ENCODE data around the gene ABCD1.
"Not testable (repeated sequence)": the region's sequence is repeated elsewhere in the genome, so short reads cannot be mapped to it uniquely, and the experiment has no call there.

Gene ABCD1

GRCh38 chrX:153741446-153741845 is 16.8 kb downstream of the ABCD1 start:
- Mint-ChIP-seq H3K27ac (no peak overlapping the region), H3K4me1 (peaks cover 31% of the 10 kb centered on the region), H3K27me3 (ENCODE audit: low read depth, poor library complexity) (no peaks in the 10 kb centered on the region), H3K36me3 (ENCODE audit: low read depth) (no peaks in the 10 kb centered on the region), H3K4me3 (no peak overlapping the region), H3K9me3 (peaks cover 38% of the 10 kb centered on the region)
- no peak for TF ChIP-seq CTCF (IDR thresholded peaks at IDR 0.05)
- DNase-seq = no peak

GRCh38 chrX:153742111-153742510 is 17.5 kb downstream of the ABCD1 start:
- Mint-ChIP-seq H3K4me1 (peaks cover 31% of the 10 kb centered on the region), H3K9me3 (peaks cover 41% of the 10 kb centered on the region)
- H3K36me3 Mint-ChIP-seq (ENCODE audit: low read depth); DNase-seq; H3K27me3 Mint-ChIP-seq (ENCODE audit: low read depth, poor library complexity); H3K4me3 Mint-ChIP-seq; H3K27ac Mint-ChIP-seq: not testable (repeated sequence)

- peaks cover 31% of the 10 kb centered on the region for H3K4me1 Mint-ChIP-seq
- DNase-seq; H3K36me3 Mint-ChIP-seq (ENCODE audit: low read depth); H3K27me3 Mint-ChIP-seq (ENCODE audit: low read depth, poor library complexity); H3K4me3 Mint-ChIP-seq; H3K27ac Mint-ChIP-seq: not testable (repeated sequence)
- peaks cover 45% of the 10 kb centered on the region for H3K9me3 Mint-ChIP-seq
These were observed 18.3 kb downstream of the ABCD1 start for GRCh38 chrX:153742796-153743467.

GRCh38 chrX:153743468-153744209 is 19.0 kb downstream of the ABCD1 start:
- DNase-seq = peak; percentile 52
- not testable (repeated sequence) for H3K27ac Mint-ChIP-seq; H3K36me3 Mint-ChIP-seq (ENCODE audit: low read depth); H3K27me3 Mint-ChIP-seq (ENCODE audit: low read depth, poor library complexity)
- Mint-ChIP-seq H3K4me1 (peaks cover 26% of the 10 kb centered on the region), H3K4me3 (peak overlapping the region; percentile 67), H3K9me3 (peaks cover 43% of the 10 kb centered on the region)

GRCh38 chrX:153744210-153745066 is 19.8 kb downstream of the ABCD1 start:
- Mint-ChIP-seq H3K27me3 (ENCODE audit: low read depth, poor library complexity) (no peaks in the 10 kb centered on the region), H3K9me3 (peaks cover 43% of the 10 kb centered on the region), H3K4me1 (peaks cover 19% of the 10 kb centered on the region), H3K36me3 (ENCODE audit: low read depth) (peaks cover 2% of the 10 kb centered on the region), H3K27ac (no peak overlapping the region), H3K4me3 (peak overlapping the region; percentile 67)
- TF ChIP-seq CTCF (IDR thresholded peaks at IDR 0.05) = no peak
- peak; percentile 53 for DNase-seq

- not testable (repeated sequence) for H3K27ac Mint-ChIP-seq; H3K27me3 Mint-ChIP-seq (ENCODE audit: low read depth, poor library complexity); H3K36me3 Mint-ChIP-seq (ENCODE audit: low read depth); DNase-seq
- peak overlapping the region; percentile 15 for H3K4me3 Mint-ChIP-seq
- peaks cover 46% of the 10 kb centered on the region for H3K9me3 Mint-ChIP-seq
- H3K4me1 Mint-ChIP-seq = peaks cover 23% of the 10 kb centered on the region
These were observed 20.4 kb downstream of the ABCD1 start for GRCh38 chrX:153745067-153745433.

- no peaks in the 10 kb centered on the region for H3K27me3 Mint-ChIP-seq (ENCODE audit: low read depth, poor library complexity)
- H3K4me1 Mint-ChIP-seq = peaks cover 28% of the 10 kb centered on the region
- H3K9me3 Mint-ChIP-seq = peaks cover 50% of the 10 kb centered on the region
- TF ChIP-seq CTCF (IDR thresholded peaks at IDR 0.05) = no peak
- H3K4me3 Mint-ChIP-seq = no peak overlapping the region
- H3K36me3 Mint-ChIP-seq (ENCODE audit: low read depth) = peaks cover 9% of the 10 kb centered on the region
- H3K27ac Mint-ChIP-seq = peak overlapping the region; percentile 61
- DNase-seq = no peak
These were observed 21.7 kb downstream of the ABCD1 start for GRCh38 chrX:153746359-153746758.

GRCh38 chrX:153746991-153747390 is 22.3 kb downstream of the ABCD1 start:
- H3K4me3 Mint-ChIP-seq; DNase-seq; H3K27ac Mint-ChIP-seq; H3K36me3 Mint-ChIP-seq (ENCODE audit: low read depth); H3K27me3 Mint-ChIP-seq (ENCODE audit: low read depth, poor library complexity): not testable (repeated sequence)
- Mint-ChIP-seq H3K9me3 (peaks cover 56% of the 10 kb centered on the region), H3K4me1 (peaks cover 28% of the 10 kb centered on the region)

GRCh38 chrX:153749017-153749416 is 24.4 kb downstream of the ABCD1 start:
- not testable (repeated sequence) for H3K27me3 Mint-ChIP-seq (ENCODE audit: low read depth, poor library complexity); DNase-seq; H3K27ac Mint-ChIP-seq; H3K4me3 Mint-ChIP-seq; H3K36me3 Mint-ChIP-seq (ENCODE audit: low read depth)
- Mint-ChIP-seq H3K4me1 (peaks cover 22% of the 10 kb centered on the region), H3K9me3 (peaks cover 70% of the 10 kb centered on the region)
